Dedifferentiated amniotic fluid mesenchymal stem cell (primary cell): ENCODE measurements around the gene HADHB.

Source experiments
- DNase-seq: peaks from one replicate; pipeline ENCODE4 v3.0.0-alpha.2; 2016; ENCODE audit errors: extremely low spot score

The HADHB gene

DNA sequence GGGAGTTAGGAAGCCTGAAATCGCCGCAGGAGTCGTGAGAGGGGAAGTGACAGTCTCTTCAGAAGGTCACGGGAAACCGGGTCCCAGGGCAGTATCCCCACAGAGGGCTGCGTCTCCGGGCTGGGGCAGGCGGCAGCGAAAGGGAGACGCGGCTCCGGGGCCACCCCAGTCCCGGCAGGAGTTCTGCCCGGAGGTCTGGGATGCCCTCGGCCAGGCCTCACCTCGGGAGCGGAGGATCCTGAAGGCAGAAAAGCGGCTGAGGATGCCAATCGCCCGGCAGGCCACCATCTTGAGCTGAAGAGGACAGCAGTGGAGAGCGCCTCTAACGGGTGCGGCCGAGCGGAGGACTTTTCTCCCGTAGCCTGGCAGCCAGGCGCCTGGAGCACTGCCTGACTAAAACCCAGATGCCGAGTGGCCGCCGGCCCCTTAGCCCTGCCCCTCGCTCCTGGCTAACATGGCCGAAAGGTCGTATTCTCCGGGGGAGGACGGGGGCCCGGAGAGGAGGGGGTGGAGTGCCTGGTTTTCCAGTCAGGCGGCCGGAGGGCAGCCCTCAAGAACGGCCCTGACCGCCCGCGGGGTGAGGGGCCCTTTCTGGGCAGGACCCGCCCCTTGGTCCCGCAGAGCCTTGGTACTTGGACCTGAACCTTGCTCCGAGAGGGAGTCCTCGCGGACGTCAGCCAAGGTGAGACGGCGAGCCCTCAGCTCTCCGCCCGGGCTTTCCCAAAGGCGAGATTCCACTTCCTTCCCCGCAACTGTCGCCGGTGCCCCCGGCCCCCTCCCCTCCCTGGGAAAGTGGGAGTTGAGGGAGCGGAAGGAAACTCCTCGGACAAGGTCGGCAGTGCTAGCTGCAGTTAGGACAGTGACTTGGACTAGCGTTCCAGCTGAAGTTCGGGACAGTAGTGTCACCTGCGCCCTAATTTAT, at the start of gene HADHB, which contains the start of gene HADHA:
HADHB (plus strand) TSS at position 631 of the 922 bp plus-strand sequence. CDS start 9,316 bp downstream, outside the sequence.
HADHA (minus strand) TSS at position 324 of the 922 bp plus-strand sequence; CDS start at position 288, 36 bp downstream.
- peak; percentile 79 for DNase-seq

- no peak for DNase-seq
Observed at GRCh38 chr2:26195040-26195984, 49.4 kb upstream of the HADHB start.

- no peak for DNase-seq
Observed at GRCh38 chr2:26196683-26197418, 47.9 kb upstream of the HADHB start.

GRCh38 chr2:26197516-26197915, 47.2 kb upstream of the HADHB start:
- DNase-seq, result no peak

DNA sequence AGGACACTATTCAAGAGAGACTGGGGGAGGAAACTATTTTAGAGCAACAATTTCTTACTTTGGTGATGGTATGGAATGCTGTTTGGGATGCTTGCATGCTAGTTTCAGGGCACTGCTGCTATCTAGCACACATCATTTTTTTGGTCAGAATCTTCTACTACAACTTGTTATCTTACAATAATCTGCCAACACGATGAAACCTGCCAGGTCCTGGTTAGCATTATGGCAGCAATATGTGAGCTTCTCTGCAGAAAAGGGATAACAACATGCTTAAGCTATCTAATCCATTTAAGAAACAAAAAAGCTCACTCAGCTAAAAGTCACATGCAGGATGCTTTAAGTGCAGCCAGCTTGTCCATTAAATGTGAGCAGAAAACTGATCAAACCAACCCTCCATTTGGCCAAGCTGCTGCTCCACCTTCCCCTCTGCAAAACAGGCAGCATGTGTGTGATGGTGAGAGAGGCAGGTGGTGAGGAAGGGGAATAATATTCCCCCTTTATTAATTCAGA, 41.7 kb upstream of the HADHB start:
- no peak for DNase-seq

- DNase-seq, result no peak
Observed at GRCh38 chr2:26203906-26204305, 40.8 kb upstream of the HADHB start.

GRCh38 chr2:26212011-26212410, 32.7 kb upstream of the HADHB start:
- DNase-seq, result no peak

GRCh38 chr2:26214759-26215158, 30.0 kb upstream of the HADHB start:
- no peak for DNase-seq

- DNase-seq, result no peak
Observed at GRCh38 chr2:26215833-26216232, 28.9 kb upstream of the HADHB start.

DNA sequence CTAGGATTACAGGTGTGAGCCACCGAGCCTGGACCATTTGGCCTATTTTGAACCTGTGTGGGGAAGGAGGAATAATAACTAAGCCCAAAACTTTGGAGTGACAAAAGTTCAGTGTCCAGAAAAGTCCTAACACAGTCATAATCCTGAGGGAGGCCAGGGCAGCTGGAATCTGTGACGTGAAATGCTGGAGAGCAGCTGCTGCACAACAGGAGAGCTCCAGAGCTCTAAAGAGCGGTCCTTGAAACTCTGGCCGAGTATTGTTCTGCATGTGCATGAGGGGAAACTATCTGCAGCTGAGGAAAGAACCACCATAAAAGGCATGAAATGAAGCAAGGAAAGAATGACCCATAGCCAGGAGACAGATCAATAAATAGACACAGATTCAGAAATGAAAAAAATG, 28.2 kb upstream of the HADHB start:
- DNase-seq, result no peak

GRCh38 chr2:26217720-26218119, 27.0 kb upstream of the HADHB start:
- no peak for DNase-seq

GRCh38 chr2:26223018-26223417, 21.7 kb upstream of the HADHB start:
- DNase-seq, result no peak

- DNase-seq, result no peak
Observed at GRCh38 chr2:26224095-26224494, 20.6 kb upstream of the HADHB start.

DNA sequence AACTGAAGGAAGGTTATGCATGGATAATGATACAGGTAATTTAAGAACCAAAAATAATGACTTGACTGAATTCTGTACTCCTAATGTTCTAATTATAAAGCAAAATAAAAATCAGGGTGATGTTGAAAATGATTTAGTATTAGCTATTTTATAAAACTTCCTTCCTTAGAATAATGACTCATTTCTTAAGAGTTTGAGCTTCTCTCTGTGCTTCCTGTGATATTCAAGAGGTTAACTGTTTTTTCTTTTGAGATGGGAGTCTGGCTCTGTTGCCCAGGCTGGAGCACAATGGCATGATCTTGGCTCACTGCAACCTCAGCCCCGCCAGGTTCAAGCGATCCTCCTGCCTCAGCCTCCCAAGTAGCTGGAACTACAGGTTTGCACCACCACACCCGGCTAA, 15.1 kb upstream of the HADHB start:
- DNase-seq, result no peak

GRCh38 chr2:26230806-26231205, 13.9 kb upstream of the HADHB start:
- DNase-seq, result no peak

GRCh38 chr2:26235089-26235488, 9.7 kb upstream of the HADHB start:
- DNase-seq, result no peak

DNA sequence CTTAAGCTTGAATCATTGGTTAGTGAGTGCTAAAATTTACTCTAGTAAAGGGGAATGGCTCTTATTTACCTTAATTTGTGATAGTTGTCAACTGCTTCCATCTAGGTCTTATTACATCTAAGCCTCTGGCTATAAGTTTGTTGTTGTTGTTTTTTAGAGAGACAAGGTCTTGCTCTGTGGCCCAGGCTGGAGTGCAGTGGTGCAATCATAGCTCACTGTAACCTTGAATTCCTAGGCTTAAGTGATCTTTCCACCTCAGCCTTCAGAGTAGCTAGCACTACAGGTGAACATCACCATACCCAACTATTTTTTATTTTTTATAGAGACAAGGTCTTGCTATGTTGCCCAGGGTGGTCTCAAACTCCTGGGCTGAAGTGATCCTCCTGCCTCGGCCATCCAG, 6.9 kb upstream of the HADHB start:
- no peak for DNase-seq

DNA sequence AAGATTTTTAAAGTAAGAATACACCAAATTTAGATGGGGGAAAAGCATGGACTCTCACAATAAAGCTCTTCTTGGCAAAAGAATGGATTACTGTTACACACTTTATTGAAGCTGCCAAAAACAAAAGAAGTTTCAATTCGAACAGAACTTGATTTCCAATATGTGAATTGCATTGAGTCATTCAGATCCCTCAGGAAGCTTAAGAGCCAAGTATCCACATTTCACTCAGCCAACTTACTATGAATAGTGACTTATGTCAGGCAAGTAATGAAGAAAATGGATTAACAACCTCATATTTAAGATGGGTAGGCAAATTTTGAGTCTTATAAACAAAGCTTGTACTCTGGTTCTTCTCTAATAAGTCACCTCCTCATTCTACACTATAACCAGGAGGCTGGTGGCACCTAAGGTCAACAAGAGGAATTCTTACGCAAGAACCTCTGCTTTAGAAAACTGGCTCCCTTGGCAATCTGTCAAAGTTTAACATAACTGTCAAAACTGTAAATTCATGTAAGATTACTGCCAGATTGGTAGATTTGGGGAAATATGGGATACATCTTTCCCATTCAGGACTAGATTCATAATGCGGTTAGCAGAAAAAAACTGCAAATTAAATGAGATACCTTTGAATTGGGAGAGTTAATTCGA, 6.3 kb upstream of the HADHB start:
- no peak for DNase-seq

GRCh38 chr2:26241928-26242436, 2.8 kb upstream of the HADHB start:
- no peak for DNase-seq

- peak; percentile 17 for DNase-seq
Observed at GRCh38 chr2:26243470-26244308, 1.1 kb upstream of the HADHB start.
